HG02759 (cell line): ENCODE measurements around the gene ACD.

Source experiments
- ATAC-seq: cut with Tn5 transposase; IDR thresholded peaks from one replicate; pipeline ENCODE4 v1.9.1; 2021; ENCODE audit warnings: mild to moderate bottlenecking, moderate library complexity; ENCODE audit not compliant: unreplicated experiment

The ACD gene

GRCh38 chr16:67676516-67676915, 16.5 kb upstream of the ACD start:
- no peak for ATAC-seq

GRCh38 chr16:67675999-67676398, 15.9 kb upstream of the ACD start:
- ATAC-seq, result no peak

- no peak for ATAC-seq
These were observed 15.5 kb upstream of the ACD start for GRCh38 chr16:67675579-67675935.

GRCh38 chr16:67674851-67675578, 15.0 kb upstream of the ACD start:
- no peak for ATAC-seq

- ATAC-seq, result no peak
These were observed 13.9 kb upstream of the ACD start for GRCh38 chr16:67673712-67674580.

- no peak for ATAC-seq
These were observed 12.9 kb upstream of the ACD start for GRCh38 chr16:67672739-67673662.

GRCh38 chr16:67672306-67672705, 12.2 kb upstream of the ACD start:
- no peak for ATAC-seq

GRCh38 chr16:67669499-67670101, 9.5 kb upstream of the ACD start:
- no peak for ATAC-seq

GRCh38 chr16:67668495-67669157, 8.6 kb upstream of the ACD start:
- no peak for ATAC-seq

- ATAC-seq, result peak; percentile 73
These were observed 7.9 kb upstream of the ACD start for GRCh38 chr16:67667817-67668494.

- ATAC-seq, result no peak
These were observed 7.4 kb upstream of the ACD start for GRCh38 chr16:67667453-67667816.

- peak; percentile 66 for ATAC-seq
These were observed 6.7 kb upstream of the ACD start, which contains the start of the genes C16orf86 and ENKD1 for GRCh38 chr16:67666559-67667452. C16orf86 (plus strand) TSS chr16:67666814; CDS start chr16:67666971, 157 bp downstream. ENKD1 (minus strand) TSS chr16:67666750; CDS start chr16:67666442, 308 bp downstream.

GRCh38 chr16:67666032-67666551, 6.0 kb upstream of the ACD start:
- peak; percentile 11 for ATAC-seq

- ATAC-seq, result no peak
These were observed 5.5 kb upstream of the ACD start for GRCh38 chr16:67665598-67665997.

- no peak for ATAC-seq
These were observed 4.8 kb upstream of the ACD start for GRCh38 chr16:67664871-67665270.

- no peak for ATAC-seq
These were observed 4.2 kb upstream of the ACD start for GRCh38 chr16:67664258-67664657.

GRCh38 chr16:67663877-67664222, 3.8 kb upstream of the ACD start:
- no peak for ATAC-seq

GRCh38 chr16:67663151-67663876, 3.3 kb upstream of the ACD start:
- no peak for ATAC-seq
